ENCODE measurements around the gene PRRT3. TPM values are rescaled to one million over a fixed set of nuclear protein-coding genes. Genes with fewer than 3 reads are reported as not detected.
A peak's percentile ranks its signal among the peaks of the same experiment; 100 is the strongest.

PRRT3 gene
- 1.4 TPM for total RNA-seq

DNA sequence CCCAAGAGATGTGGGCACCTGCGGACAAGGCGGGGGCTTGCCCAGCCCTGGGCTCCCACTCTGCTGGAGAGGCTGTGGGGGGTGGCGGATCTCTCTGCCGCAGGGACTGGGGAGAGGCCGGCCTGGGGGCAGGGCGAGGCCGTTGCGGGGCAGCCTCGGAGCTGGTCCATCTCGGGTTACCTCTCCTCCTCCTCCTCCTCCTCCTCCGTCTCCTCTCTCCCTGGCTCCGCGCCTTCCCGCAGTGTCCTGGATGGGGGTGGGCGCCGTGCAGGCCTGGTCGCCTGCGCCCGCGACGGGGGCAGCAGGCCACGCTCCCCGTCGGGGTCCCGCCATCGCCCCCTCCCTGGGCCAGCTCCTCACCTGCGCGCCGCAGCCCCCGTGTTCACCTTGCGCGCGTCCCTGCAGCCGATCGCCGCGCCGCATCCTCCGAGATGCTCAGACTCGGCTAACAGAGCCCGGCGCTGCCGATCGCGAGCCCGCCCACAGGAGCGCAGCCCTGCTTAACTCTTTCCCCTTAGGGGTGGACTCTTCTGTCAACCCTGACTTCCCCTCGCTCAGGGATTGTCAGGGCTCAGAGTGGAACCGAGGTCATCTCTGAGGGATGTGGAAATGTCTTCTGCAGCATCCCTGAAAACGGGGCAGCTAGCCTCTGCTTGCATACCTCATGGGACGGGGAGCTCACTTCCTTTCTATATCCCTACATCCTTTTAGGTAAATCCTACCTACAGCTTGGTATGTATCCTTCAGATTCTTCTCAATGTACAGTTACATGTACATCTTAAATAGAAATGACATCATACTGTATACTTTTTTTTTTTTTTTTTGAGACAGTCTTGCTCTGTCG, at the start of gene PRRT3:
PRRT3 (minus strand) TSS at position 447 of the 844 bp plus-strand sequence. CDS start 2,293 bp downstream, outside the sequence.
- peak; percentile 55 for DNase-seq

DNA sequence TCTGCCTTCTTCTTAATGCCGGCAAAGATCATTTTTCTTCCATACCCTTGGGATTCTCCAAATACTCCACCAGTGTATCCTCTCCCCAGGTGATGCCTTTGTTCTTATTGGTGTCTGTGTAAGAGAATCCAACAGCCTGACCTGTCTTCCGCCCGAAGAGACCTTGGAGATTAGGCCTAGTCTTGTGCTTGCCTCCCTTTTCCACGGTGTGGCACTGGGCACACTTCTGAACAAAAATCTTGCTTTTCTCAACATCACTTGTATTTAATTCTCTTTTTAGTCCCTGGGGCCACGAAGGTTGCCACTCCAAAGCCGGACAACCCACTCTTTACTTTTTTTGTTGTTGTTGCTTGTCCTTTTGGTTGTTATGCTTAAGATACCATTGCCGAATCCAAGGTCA, 48.5 kb upstream of the PRRT3 start:
- DNase-seq: no peak

DNA sequence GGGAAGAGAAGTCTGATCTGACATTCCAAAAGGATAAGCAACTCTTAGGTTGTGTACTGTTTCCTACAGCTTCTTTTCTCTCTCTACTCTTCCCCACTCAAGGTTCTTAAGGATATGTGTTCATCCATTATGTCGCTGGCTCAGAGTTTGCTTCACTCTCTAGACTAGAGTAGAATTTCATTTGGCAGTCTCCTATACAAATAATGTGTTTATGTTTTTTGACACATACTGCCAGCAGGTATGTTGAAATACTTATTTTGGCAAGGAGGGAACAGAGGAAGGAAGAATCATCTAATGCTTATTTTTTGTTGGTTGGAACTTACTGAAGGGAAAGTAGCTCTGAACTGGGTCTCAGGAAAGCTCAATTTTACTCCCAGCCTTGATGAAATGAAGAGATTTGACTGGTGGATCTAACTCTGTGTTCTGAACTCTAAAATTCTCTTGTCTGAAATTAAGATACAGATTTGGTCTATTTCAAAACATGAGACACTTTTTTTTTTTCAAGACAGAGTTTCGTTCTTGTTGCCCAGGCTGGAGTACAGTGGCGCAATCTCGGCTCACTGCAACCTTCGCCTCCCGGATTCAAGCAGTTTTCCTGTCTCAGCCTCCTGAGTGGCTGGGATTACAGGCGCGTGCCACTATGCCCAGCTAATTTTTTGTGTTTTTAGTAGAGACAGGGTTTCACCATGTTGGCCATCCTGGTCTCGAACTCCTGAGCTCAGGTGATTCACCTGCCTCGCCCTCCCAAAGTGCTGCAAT, 42.1 kb upstream of the PRRT3 start:
- peak; percentile 49 for DNase-seq

DNA sequence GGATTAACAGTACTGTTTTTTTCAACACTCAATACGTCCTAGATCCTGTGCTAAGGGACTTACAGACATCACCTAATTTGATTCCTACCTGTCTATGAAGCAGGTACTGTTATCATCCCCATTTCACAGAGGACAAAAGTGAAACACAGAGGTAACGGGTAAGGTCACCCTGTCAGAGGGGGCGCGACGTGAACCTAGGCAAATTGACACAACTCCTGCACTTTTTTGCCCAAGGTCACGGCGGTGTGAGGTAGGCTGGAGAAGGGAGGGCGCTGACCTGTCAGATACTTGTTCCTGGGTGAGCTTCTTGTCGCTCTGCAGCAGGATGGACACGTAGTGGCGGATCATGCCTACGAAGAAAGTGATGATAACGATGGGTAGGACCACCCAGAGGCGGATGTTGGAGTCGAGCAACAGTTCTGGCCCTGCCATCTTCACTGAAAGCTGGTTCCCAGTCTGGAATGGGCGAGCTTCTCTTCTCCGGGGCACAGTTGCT, 34.1 kb upstream of the PRRT3 start:
- no peak for DNase-seq

DNA sequence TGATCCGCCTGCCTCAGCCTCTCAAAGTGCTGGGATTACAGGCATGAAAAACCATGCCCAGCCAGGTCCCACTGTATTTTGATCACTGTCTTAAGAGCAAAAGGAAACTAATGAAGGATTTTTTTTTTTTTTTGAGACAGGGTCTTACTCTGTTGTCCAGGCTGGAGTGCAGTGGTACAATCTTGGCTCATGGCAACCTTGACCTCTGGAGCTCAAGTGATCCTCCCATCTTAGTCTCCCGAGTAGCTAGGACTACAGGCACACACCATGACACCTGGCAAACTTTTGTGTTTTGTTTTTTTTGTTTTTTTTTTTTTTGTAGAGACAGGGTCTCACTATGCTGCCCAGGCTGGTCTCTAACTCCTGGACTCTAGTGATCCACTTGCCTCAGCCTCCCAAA, 28.0 kb upstream of the PRRT3 start:
- DNase-seq: no peak

DNA sequence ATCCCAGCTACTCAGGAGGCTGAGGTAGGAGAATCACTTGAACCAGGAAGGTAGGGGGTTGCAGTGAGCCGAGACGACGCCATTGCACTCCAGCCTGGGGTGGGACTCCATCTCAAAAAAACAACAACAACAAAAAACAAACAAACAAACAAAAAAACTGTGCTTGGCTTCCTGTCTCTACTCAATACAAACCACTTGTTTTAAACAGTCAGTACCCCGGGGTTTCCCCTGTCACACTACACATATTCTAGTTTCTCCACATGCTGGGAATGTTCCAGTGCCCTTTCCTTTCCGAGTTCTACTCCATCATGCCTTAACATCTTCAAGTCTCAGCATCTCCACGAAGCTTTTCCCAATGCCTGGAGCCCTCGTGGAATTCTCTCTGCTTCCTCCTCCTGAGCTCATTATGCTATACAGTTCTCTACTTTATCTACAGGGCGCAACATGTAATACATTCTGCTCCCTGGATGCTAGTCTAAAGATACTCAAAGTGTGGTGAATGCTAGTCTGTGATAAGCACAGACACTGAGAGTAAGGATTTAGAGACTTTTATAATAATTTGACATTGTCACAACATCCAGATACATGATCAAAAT, 26.6 kb upstream of the PRRT3 start:
- no peak for DNase-seq

DNA sequence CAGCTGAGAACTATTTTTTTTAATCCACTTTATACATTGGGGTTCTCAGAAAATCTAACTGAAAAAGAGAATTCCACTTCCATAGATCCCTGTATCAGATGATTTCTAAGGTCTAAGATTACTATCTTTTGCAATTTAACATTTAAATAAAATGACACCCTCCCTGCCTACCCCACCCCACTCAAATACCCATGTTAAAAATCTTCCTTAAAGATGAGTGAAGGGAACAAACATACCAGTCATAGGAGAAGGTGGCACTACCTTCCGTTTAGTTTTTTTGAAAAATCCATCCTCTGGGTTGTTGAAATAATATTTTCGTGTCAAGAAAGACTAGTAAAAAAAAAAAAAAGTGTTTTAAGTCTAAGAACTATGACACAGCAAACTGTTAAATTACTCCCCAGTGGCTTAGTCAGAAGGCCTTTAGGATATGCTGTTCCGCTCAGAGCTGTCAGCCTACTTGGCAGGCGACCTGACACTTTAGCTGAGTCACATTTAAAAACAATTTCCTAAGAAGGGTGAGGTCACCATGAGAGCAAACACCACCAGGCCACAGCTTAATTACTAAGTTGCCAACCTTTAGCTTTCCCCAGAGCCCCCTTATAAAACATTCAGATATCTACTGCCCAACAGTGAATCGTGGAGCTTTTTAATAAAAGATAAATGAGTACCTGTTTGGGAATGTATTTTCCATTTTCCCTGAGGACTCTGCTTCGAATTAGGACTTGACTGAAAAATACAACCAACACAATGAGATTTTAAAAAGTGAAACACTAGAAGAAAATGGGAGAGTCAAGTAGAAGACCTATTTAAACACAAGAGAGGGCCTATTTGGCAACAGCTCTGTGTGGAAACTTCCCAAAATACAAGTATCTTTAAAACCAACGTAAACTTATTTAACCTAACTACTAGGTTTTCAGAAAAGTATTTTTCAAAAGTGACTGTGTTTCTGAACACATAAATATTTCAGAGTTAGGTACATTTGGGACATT, 24.8 kb upstream of the PRRT3 start:
- peak; percentile 21 for DNase-seq

DNA sequence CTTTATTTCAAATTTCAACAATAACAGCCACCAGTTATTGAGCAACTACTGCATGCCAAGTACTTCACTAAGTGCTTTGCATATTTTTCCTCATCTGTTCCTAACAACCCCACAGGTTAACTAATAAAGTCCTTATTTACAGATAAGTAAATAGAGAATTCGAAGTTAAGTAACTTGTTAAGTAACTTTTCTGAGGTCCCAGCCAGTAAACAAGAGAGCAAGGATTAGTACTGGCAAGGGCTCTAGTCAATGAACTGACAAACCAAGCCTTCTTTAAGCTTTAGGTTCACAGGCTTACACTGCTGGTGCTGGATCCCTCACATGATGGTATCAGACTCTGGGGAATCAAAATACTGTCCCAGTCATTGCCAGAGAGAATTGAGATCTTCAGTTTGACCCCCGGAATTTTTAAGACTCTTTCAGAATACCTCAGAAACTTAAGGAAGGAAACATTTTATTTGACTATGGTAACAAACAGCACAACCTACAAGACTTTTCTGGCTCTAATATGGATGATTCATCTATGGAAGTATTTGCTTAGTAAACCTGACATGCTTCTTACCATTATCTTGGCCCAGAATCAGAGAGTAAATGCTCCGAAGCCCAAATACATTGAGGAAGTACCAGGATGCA, 17.9 kb upstream of the PRRT3 start:
- DNase-seq: no peak

DNA sequence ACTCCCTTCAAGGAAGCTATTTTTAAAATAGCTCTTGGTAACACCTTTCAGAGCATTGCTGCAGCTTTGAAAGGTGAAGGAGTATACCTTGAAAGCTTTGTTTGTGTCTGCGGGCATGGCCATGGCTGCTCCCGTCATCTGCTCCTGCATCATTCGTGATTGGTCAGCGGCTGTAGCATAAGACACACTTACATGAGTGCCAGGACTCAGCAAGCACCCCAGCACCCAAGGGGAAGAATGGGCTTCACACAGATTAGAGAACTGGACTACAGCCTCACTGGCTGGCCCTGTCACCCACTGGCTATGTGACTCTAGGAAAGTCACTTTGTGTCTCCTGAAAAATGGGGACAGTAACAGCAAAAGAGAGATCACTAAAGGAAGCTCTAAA, 17.4 kb upstream of the PRRT3 start:
- DNase-seq: no peak

DNA sequence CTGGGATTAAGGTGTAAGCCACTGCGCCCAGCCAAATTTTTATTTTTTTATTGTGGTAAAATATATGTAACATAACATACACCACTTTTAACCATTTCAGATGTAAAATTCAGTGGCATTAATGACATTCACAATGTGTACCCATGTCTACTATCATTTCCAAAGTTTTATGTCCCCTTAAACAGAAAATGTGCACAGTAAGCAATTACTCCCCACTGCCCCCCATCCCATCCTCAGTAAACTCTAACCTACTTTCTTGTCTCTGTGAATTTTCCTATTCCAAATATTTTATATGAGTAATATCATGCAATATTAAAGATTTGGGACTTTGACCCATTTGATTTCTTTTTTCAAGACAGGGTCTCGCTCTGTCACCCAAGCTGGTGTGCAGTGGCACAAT, 14.6 kb upstream of the PRRT3 start:
- no peak for DNase-seq

DNA sequence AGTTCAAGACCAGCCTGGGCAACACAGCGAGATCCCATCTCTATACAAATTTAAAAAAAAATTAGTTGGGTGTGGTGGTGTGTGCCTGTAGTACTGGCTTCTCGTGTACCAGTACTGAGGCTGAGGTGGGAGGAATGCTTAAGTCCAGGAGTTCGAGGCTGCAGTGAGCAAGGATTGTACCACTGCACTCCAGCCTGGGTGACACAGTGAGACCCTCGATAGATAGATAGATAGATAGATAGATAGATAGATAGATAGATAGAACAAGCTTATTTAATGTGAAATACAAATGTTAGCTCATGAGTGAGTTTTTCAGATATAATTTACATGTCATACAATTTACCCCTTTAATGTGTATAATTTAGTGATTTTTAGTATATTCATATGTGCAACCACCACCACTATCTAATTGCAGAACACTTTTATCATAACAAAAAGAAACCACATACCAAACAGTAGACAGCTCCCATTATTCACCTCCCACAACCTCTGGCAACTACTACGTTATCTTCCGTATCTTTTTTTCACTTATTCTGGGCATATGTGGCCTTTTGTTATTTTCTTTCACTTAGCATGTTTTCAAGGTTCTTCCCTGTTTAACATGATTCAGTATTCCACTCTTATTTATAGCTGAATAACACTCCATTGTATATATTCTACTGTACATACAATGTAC, 13.1 kb upstream of the PRRT3 start:
- no peak for DNase-seq

DNA sequence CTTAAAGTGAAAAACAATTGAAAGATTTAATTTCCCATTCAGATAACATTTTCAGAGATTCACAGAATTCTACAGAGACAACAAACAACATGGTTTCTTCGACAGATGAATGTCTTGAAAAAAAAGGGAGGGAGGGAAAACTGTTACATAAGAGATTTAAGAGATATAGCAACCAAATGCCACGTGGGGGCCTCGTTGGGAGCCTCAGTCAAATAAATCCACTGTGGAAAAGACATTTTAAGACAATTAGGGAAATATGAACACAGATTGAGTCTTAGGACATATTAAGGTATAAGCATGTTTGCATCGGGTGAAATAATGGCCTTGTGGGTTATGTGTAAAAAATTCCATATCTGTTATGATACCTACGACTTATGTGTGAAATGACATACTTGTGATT, 5.0 kb upstream of the PRRT3 start:
- no peak for DNase-seq

DNA sequence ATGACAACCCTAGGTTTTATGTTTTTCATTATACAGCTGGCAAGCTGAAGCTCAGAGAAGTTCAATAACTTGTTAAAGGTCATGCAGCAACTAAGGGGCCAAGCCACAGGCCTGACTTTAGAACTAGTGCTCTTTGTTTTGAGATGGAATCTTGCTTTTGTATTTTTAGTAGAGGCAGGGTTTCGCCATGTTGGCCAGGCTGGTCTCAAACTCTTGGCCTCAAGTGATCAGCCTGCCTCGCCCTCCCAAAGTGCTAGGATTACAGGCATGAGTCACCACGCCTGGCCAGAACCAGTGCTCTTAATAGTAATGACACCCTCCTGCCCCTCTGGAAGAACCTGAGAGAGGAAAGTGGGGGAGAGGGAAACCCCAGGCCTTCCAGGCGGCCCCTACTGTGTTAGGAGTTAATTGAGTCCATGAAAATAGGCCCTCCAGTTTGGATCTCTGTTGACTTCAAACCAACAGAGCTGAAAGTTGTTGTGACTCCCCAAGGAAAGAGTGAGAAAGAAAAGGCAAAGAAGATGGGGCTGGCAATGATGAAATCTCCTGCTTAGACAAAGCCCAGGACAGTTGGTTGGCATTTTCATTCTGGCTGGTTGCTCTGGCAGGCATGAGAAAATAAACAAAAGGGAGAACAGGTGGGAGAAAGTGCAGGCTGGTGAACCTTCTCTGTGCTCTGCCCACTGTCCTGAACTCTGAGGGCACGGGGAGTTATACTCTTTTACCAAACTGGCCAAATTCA, 3.6 kb upstream of the PRRT3 start:
- no peak for DNase-seq

DNA sequence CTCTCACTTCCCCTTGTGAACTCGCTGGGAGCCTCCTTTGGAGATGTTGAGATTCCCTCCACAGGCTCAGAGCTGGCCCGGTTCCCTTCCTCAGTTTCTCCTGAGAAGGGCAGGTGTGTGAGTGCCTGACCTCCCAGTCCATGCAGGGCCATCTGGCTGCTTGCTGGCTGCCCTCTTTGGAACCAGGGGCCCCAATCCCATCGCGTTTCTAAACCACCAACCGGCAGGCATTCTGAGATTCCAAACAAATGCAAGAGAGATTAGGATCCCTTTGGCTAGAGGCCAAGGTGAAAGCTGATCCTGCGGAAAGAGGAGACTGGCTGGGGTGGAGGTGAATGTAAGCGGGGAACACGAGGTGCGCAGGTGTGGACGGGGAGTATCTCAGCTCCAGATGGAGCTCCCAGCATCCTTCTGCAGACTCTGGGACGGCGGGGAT, 2.9 kb upstream of the PRRT3 start:
- peak; percentile 32 for DNase-seq

DNA sequence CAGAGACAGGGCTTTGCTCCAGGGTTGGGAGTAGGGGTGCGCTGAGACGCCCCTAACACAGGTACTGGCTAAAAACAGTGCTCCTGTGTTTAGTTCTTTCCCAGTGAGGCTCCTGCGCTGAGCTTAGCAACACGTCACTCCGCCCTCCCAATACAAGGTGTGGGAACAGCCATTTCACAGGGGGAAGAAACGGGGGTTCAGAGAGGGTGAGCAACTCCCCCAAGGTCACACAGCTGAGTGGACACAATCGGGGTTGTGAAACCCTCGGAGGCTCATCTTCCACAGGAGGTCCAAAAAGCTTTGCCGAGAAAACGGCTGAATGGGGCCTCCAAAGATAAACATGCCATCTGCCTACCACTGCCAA, 628 bp downstream of the PRRT3 start:
- DNase-seq: no peak

DNA sequence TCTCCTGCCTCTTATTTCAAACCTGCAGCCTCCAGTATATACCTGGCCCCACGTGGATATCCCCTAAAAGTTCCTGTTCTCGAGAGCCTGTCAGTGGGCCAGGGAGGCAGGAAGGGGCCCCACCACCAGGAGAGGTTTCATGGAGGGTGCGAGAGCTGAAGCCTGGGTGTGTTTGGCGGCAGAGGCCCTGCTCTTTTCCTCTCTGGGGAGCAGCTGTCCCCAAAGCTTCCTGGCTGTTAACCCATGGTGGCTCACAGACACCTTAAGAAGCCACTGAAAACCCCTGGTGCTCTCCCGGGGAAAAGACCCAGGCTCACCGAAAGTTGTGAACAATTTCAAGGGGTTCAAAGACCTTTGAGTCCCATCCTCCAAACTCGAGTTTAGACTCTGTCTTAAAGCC, 1.1 kb downstream of the PRRT3 start:
- no peak for DNase-seq

DNA sequence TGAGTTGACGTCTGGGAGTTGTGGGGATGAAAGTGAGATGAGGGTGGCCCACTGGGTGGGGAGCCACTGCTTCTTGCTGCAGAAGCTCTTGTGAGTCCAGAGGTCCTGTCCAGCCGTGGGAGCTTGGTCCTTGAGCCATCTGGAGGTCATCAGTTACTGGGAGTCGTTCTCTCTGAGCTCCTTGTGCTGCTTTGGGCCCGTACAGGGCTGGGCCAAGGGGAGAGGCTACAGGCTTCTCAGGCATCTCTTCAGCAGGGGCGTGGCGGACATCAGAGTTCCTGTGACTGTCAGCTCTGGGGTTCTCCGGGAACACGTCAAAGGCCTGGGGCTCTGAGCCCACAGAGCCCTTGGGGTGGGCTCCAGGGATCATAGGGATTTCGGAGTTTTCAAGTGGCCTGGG, 2.6 kb downstream of the PRRT3 start:
- DNase-seq: no peak

DNA sequence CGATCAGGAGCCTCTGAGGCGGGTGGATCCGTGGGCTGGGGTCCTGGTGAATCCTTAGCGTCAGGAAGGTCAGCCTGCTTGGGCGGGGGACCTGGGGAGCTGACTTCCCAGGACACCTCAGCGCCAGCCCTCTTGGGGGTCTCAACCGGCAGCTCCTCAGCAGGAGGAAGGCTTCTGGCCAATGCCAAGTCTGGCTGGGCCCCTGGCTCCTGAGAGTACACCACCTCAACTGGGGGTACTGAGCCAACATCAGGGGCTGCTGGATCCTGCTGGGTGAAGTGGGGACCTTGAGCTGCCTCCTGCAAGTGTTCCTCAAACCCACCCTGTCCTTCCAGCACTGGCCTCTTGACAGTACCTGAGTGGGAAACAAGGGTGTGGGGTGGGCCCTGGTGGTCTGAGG, 3.1 kb downstream of the PRRT3 start:
- no peak for DNase-seq

DNA sequence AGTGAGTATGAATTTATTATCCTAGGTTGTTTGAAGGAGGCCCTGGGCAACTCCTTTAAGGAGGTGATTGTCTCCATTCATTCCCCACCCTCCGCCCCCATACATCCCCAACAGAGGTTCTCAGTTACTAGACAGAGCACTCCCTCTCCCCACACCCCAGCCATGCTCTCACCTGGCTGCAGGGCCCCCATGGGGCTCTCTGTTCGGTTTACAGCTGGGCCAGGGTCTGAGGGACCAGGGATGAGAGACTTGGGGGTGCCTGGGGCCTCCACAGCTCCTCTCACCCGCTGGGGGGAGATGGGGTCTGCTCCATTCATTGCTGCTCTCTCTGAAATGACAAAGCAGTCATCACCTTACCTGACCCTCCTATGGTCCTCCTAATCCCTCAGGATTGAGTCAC, 3.6 kb downstream of the PRRT3 start:
- no peak for DNase-seq
